Caco-2 (cell line): ENCODE measurements around the gene RALGAPA1. TPM values are rescaled to one million over a fixed set of nuclear protein-coding genes. Genes with fewer than 3 reads are reported as not detected.
A peak's percentile ranks its signal among the peaks of the same experiment; 100 is the strongest.

Experiments
- BruUV-seq: library from RNA; stranded (reverse); fragments of 400-500 nt; replicated peaks from 2 replicates; lab custom pipeline; 2021; lab: Mats Ljungman, UMichigan
- CTCF ChIA-PET: fragments of 300-600 bp; sonication (Branson Sonifier 250); formaldehyde crosslinking; loops from one replicate; lab custom pipeline; 2022; ENCODE audit warnings: antibody characterized with exemption; lab: Charles Lee
- POLR2A ChIA-PET: fragments of 300-600 bp; sonication (Branson Sonifier 250); formaldehyde crosslinking; loops from one replicate; lab custom pipeline; 2022; ENCODE audit warnings: antibody characterized with exemption; lab: Charles Lee
- DNase-seq, 2 experiments: peaks; one replicate each; pipeline versions ENCODE4 v3.0.0 to v3.0.0-alpha.2; 2020 to 2022
- H3K27me3 ChIP-seq: replicated peaks from 2 replicates; pipeline ENCODE4 v1.6.0; 2011; ENCODE audit warnings: low read length; ENCODE audit not compliant: control insufficient read depth, insufficient read depth
- H3K36me3 ChIP-seq: 2 replicates; pipeline ENCODE4 v1.5.1; 2011; ENCODE audit warnings: low read length; ENCODE audit not compliant: control insufficient read depth, insufficient read depth
- H3K4me1 ChIP-seq: fragments of 250-450 bp; sonication (Bioruptor Pico); 2 replicates; pipeline ENCODE4 v1.5.1; 2020; ENCODE audit warnings: mild to moderate bottlenecking
- H3K4me3 ChIP-seq: 2 replicates; pipeline ENCODE4 v1.5.1; 2011; ENCODE audit warnings: low read depth, mild to moderate bottlenecking, control low read depth, low read length
- H3K9me3 ChIP-seq: fragments of 250-450 bp; sonication (Bioruptor Pico); 2 replicates; pipeline ENCODE4 v1.5.1; 2020; ENCODE audit warnings: mild to moderate bottlenecking, moderate library complexity
- H3K27ac Mint-ChIP-seq: one replicate; pipeline ENCODE4 v1.8.0; 2022; ENCODE audit warnings: mixed read lengths; ENCODE audit not compliant: unreplicated experiment
- H3K27me3 Mint-ChIP-seq: one replicate; pipeline ENCODE4 v1.8.0; 2022; ENCODE audit warnings: mixed read lengths; ENCODE audit not compliant: insufficient read depth, unreplicated experiment
- H3K36me3 Mint-ChIP-seq: one replicate; pipeline ENCODE4 v1.8.0; 2022; ENCODE audit warnings: mild to moderate bottlenecking, mixed read lengths; ENCODE audit not compliant: insufficient read depth, unreplicated experiment
- H3K4me1 Mint-ChIP-seq: one replicate; pipeline ENCODE4 v1.8.0; 2022; ENCODE audit warnings: low read depth, mixed read lengths; ENCODE audit not compliant: unreplicated experiment
- H3K4me3 Mint-ChIP-seq: one replicate; pipeline ENCODE4 v1.8.0; 2022; ENCODE audit warnings: mild to moderate bottlenecking, moderate library complexity, mixed read lengths; ENCODE audit not compliant: unreplicated experiment
- H3K9me3 Mint-ChIP-seq: one replicate; pipeline ENCODE4 v1.8.0; 2022; ENCODE audit warnings: mixed read lengths; ENCODE audit not compliant: unreplicated experiment
- CTCF ChIP-seq, 2 experiments: fragments of 200-600 bp in 1 of 2; IDR thresholded peaks; 1 replicate in 1 of 2; 2 replicates in 1 of 2; pipeline versions ENCODE4 v1.5.1 to v1.8.0; 2011 to 2022; ENCODE audit warnings: antibody characterized with exemption in 1 of 2, control low read depth in 1 of 2, inconsistent platforms in 1 of 2, low read depth in 1 of 2, low read length in 1 of 2, mild to moderate bottlenecking in 1 of 2, moderate library complexity in 1 of 2; ENCODE audit not compliant: insufficient read depth in 1 of 2, severe bottlenecking in 1 of 2, unreplicated experiment in 1 of 2
- intact Hi-C: fragments of 100-400 bp; cut with micrococcal nuclease; formaldehyde crosslinking; loops from one replicate; pipeline ENCODE4 v1.10.0; 2022; ENCODE audit not compliant: unreplicated experiment
- total RNA-seq: library from RNA; stranded (reverse); gene quantifications from 2 replicates; pipeline ENCODE4 v1.2.3, GENCODE V29; 2022

The RALGAPA1 gene
- total RNA-seq, 1 experiment from 2014 or later = 28.9 TPM

GRCh38 chr14:35532783-35533356 lies 276.2 kb downstream of the RALGAPA1 start:
- Mint-ChIP-seq H3K27me3 (peaks cover 29% of the 10 kb centered on the region), H3K27ac (no peak overlapping the region), H3K36me3 (no peaks in the 10 kb centered on the region), H3K9me3 (no peaks in the 10 kb centered on the region), H3K4me1 (peaks cover 7% of the 10 kb centered on the region), H3K4me3 (peak overlapping the region; percentile 88)
- ChIA-PET POLR2A (interaction anchor here (0.8 kb wide), 1 partner anchor 129 kb away, joined by 3 read pairs; no protein-coding TSS in a partner anchor), CTCF (interaction anchor here (1.2 to 1.8 kb wide), 3 partner anchors 94 to 285 kb away, joined by 6 to 14 read pairs (median 8); no protein-coding TSS in a partner anchor)
- peak overlapping the region; percentile 62 for H3K4me3 ChIP-seq
- no peaks in the 10 kb centered on the region for H3K36me3 ChIP-seq
- H3K9me3 ChIP-seq = no peaks in the 10 kb centered on the region
- no peak for DNase-seq
- BruUV-seq = no TSS peak
- H3K4me1 ChIP-seq = peaks cover 12% of the 10 kb centered on the region
- intact Hi-C loops = loop anchor here (2.0 to 5.0 kb wide), 2 partner anchors 94 to 279 kb away; no protein-coding TSS in a partner anchor
- no peaks in the 10 kb centered on the region; the same call in 1 of the 2 replicates for H3K27me3 ChIP-seq
- no peak for TF ChIP-seq CTCF (IDR thresholded peaks at IDR 0.05; ENCODE audit: insufficient read depth in 1 of 2, low read depth in 1 of 2, low read length in 1 of 2, severe bottlenecking in 1 of 2, unreplicated experiment in 1 of 2)

GRCh38 chr14:35531960-35532747 lies 276.9 kb downstream of the RALGAPA1 start:
- TF ChIP-seq CTCF (IDR thresholded peaks at IDR 0.05; ENCODE audit: insufficient read depth in 1 of 2, low read depth in 1 of 2, low read length in 1 of 2, severe bottlenecking in 1 of 2, unreplicated experiment in 1 of 2) = no peak
- H3K9me3 Mint-ChIP-seq = no peaks in the 10 kb centered on the region
- H3K36me3 ChIP-seq = no peaks in the 10 kb centered on the region
- POLR2A ChIA-PET = no interaction called here
- peak overlapping the region; percentile 88 for H3K4me3 Mint-ChIP-seq
- peaks cover 12% of the 10 kb centered on the region for H3K4me1 ChIP-seq
- H3K4me3 ChIP-seq = no peak overlapping the region
- intact Hi-C loops = loop anchor here (2.0 to 5.0 kb wide), 2 partner anchors 93 to 280 kb away; no protein-coding TSS in a partner anchor
- CTCF ChIA-PET = no interaction called here
- no peaks in the 10 kb centered on the region for H3K9me3 ChIP-seq
- peaks cover 7% of the 10 kb centered on the region for H3K4me1 Mint-ChIP-seq
- no peaks in the 10 kb centered on the region; the same call in 1 of the 2 replicates for H3K27me3 ChIP-seq
- H3K27ac Mint-ChIP-seq = no peak overlapping the region
- H3K27me3 Mint-ChIP-seq = peaks cover 29% of the 10 kb centered on the region
- H3K36me3 Mint-ChIP-seq = no peaks in the 10 kb centered on the region
- no peak for DNase-seq
- BruUV-seq = no TSS peak

- POLR2A ChIA-PET = no interaction called here
- no peaks in the 10 kb centered on the region for H3K36me3 ChIP-seq
- H3K9me3 ChIP-seq = no peaks in the 10 kb centered on the region
- H3K4me1 ChIP-seq = no peaks in the 10 kb centered on the region
- H3K27me3 ChIP-seq = no peaks in the 10 kb centered on the region; the same call in 1 of the 2 replicates
- H3K27ac Mint-ChIP-seq = no peak overlapping the region
- H3K36me3 Mint-ChIP-seq = no peaks in the 10 kb centered on the region
- H3K4me3 ChIP-seq = no peak overlapping the region
- BruUV-seq = no TSS peak
- intact Hi-C loops = no loop called here
- no peak for DNase-seq
- no peak for TF ChIP-seq CTCF (IDR thresholded peaks at IDR 0.05; ENCODE audit: insufficient read depth in 1 of 2, low read depth in 1 of 2, low read length in 1 of 2, severe bottlenecking in 1 of 2, unreplicated experiment in 1 of 2)
- H3K9me3 Mint-ChIP-seq = no peaks in the 10 kb centered on the region
- H3K4me1 Mint-ChIP-seq = no peaks in the 10 kb centered on the region
- no peak overlapping the region for H3K4me3 Mint-ChIP-seq
- CTCF ChIA-PET = no interaction called here
- peaks cover 26% of the 10 kb centered on the region for H3K27me3 Mint-ChIP-seq
Observed at GRCh38 chr14:35526962-35527361, 282.1 kb downstream of the RALGAPA1 start.
